Mesenchymal stem cell (in vitro differentiated cells and primary cell): Measurements from ENCODE around the gene TPR. TPM values are rescaled to one million over a fixed set of nuclear protein-coding genes. Genes with fewer than 3 reads are reported as not detected.

Source experiments
- DNase-seq: peaks from one replicate; pipeline ENCODE4 v3.0.0-alpha.2; 2013
- H2AFZ ChIP-seq: one replicate; pipeline ENCODE4 v1.6.1; 2013; ENCODE audit warnings: low read depth, mild to moderate bottlenecking, control low read depth, inconsistent platforms, low read length, moderate library complexity
- H2AK5ac ChIP-seq: 2 replicates; pipeline ENCODE4 v1.6.1; 2013; ENCODE audit warnings: low read length, moderate library complexity, mild to moderate bottlenecking, inconsistent platforms; ENCODE audit not compliant: severe bottlenecking
- H2BK120ac ChIP-seq: one replicate; pipeline ENCODE4 v1.6.1; 2013; ENCODE audit warnings: low read depth, mild to moderate bottlenecking, inconsistent platforms, low read length, moderate library complexity
- H2BK12ac ChIP-seq, 2 experiments: one replicate each; pipeline ENCODE4 v1.6.1; 2013; ENCODE audit warnings: inconsistent platforms in 2 of 2, low read length in 2 of 2, mild to moderate bottlenecking in 2 of 2, moderate library complexity in 2 of 2, control low read depth in 1 of 2
- H2BK15ac ChIP-seq: one replicate; pipeline ENCODE4 v1.6.1; 2013; ENCODE audit warnings: mild to moderate bottlenecking, low read depth, inconsistent platforms; ENCODE audit not compliant: poor library complexity, severe bottlenecking
- H2BK5ac ChIP-seq: 2 replicates; pipeline ENCODE4 v1.6.1; 2013; ENCODE audit warnings: low read depth, mild to moderate bottlenecking, low read length, control low read depth, inconsistent platforms; ENCODE audit not compliant: poor library complexity, severe bottlenecking
- H3K14ac ChIP-seq, 2 experiments: one replicate each; pipeline ENCODE4 v1.6.1; 2013; ENCODE audit warnings: inconsistent platforms in 2 of 2, low read length in 2 of 2, control low read depth in 1 of 2, mild to moderate bottlenecking in 1 of 2, moderate library complexity in 1 of 2
- H3K18ac ChIP-seq, 2 experiments: one replicate each; pipeline ENCODE4 v1.6.1; 2013; ENCODE audit warnings: inconsistent platforms in 2 of 2, low read length in 2 of 2, control low read depth in 1 of 2, low read depth in 1 of 2, mild to moderate bottlenecking in 1 of 2
- H3K23ac ChIP-seq, 2 experiments: one replicate each; pipeline ENCODE4 v1.6.1; 2013; ENCODE audit warnings: inconsistent platforms in 2 of 2, low read length in 2 of 2, mild to moderate bottlenecking in 2 of 2, moderate library complexity in 2 of 2, control low read depth in 1 of 2
- H3K27ac ChIP-seq: 2 replicates; pipeline ENCODE4 v1.5.1; 2013; ENCODE audit warnings: mild to moderate bottlenecking, moderate library complexity, low read length, control low read depth, inconsistent platforms; ENCODE audit not compliant: poor library complexity, severe bottlenecking
- H3K27me3 ChIP-seq, 2 experiments: 2 replicates each; pipeline versions ENCODE4 v1.6.1 to v1.7.0; 2013; ENCODE audit warnings: low read length in 2 of 2, mild to moderate bottlenecking in 2 of 2, moderate library complexity in 2 of 2, control low read depth in 1 of 2, inconsistent platforms in 1 of 2; ENCODE audit not compliant: control insufficient read depth in 1 of 2, insufficient read depth in 1 of 2
- H3K36me3 ChIP-seq, 2 experiments: 2 replicates each; pipeline versions ENCODE4 v1.6.1 to v1.7.0; 2013; ENCODE audit warnings: low read length in 2 of 2, control low read depth in 1 of 2, inconsistent platforms in 1 of 2, low read depth in 1 of 2, mild to moderate bottlenecking in 1 of 2; ENCODE audit not compliant: insufficient read depth in 2 of 2, control insufficient read depth in 1 of 2
- H3K4ac ChIP-seq, 2 experiments: one replicate each; pipeline ENCODE4 v1.6.1; 2013; ENCODE audit warnings: inconsistent platforms in 2 of 2, low read length in 2 of 2, mild to moderate bottlenecking in 2 of 2, moderate library complexity in 2 of 2, control low read depth in 1 of 2, low read depth in 1 of 2
- H3K4me1 ChIP-seq: 2 replicates; pipeline ENCODE4 v1.6.1; 2013; ENCODE audit warnings: low read depth, low read length, control low read depth; ENCODE audit not compliant: control insufficient read depth, insufficient read depth
- H3K4me2 ChIP-seq: 2 replicates; pipeline ENCODE4 v1.6.1; 2013; ENCODE audit warnings: low read length, mild to moderate bottlenecking, inconsistent platforms; ENCODE audit not compliant: poor library complexity, severe bottlenecking
- H3K4me3 ChIP-seq, 2 experiments: 2 replicates each; pipeline versions ENCODE4 v1.5.1 to v1.7.0; 2013; ENCODE audit warnings: low read length in 2 of 2, mild to moderate bottlenecking in 2 of 2, control low read depth in 1 of 2, low read depth in 1 of 2; ENCODE audit not compliant: insufficient read depth in 1 of 2
- H3K79me1 ChIP-seq: replicated peaks from 2 replicates; pipeline ENCODE4 v1.6.1; 2013; ENCODE audit warnings: mild to moderate bottlenecking, control low read depth, low read length, inconsistent platforms; ENCODE audit not compliant: poor library complexity, severe bottlenecking
- H3K9ac ChIP-seq: 2 replicates; pipeline ENCODE4 v1.7.0; 2013; ENCODE audit warnings: mild to moderate bottlenecking, low read length, moderate library complexity
- H3K9me3 ChIP-seq: 2 replicates; pipeline ENCODE4 v1.7.0; 2013; ENCODE audit warnings: mild to moderate bottlenecking, low read length; ENCODE audit not compliant: control insufficient read depth
- H4K8ac ChIP-seq: one replicate; pipeline ENCODE4 v1.6.1; 2013; ENCODE audit warnings: inconsistent platforms, mild to moderate bottlenecking, low read length, moderate library complexity
- H4K91ac ChIP-seq: one replicate; pipeline ENCODE4 v1.6.1; 2013; ENCODE audit warnings: mild to moderate bottlenecking, low read length, inconsistent platforms
- WGBS: methylation state at CpG from one replicate; pipeline ENCODE4 v1.1.7; 2013; ENCODE audit warnings: mixed read lengths; 5-methylcytosine and 5-hydroxymethylcytosine counted together
- polyA plus RNA-seq, 2 experiments: library from polyadenylated mRNA; stranded (reverse); fragments of 200-250 nt; gene quantifications; one replicate each; pipeline ENCODE4 v1.2.3, GENCODE V29; 2013

The TPR gene
- polyA plus RNA-seq (2013, experiment 1 of 2): 38.2 TPM
- polyA plus RNA-seq (2013, experiment 2 of 2): 37.0 TPM

GRCh38 chr1:186375152-186375928 lies at the start of gene TPR, which contains the start of gene ODR4:
Gene TPR, minus strand, starts transcription at chr1:186375253. Its CDS starts 225 bp downstream, at chr1:186375028.
Gene ODR4, plus strand, starts transcription at chr1:186375838. Its CDS starts 3,948 bp downstream, at chr1:186379786.
- H2BK12ac ChIP-seq: no peak within 1 kb of the TSS
- under 1% methylated on average over 60 of the region's 60 CpGs for WGBS

DNA sequence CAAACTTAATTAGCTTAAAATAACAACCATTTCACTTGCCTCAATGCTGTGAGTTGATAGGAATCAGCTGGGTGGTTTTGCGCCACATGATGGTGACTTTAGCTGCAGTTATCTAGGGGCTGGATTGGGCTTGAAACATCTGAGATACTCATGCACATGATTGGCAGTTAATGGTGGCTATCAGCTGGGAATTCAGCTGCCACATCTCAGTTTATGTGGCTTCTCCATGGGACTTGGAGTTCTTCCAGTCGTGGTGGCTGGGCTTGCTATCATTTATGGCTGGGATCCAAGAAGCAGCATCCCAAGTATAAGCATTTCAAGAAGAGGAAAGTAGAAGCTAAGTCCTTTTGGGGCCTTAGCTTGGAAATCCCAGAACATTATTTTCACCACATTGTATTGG lies 49.5 kb upstream of the TPR start:
- no peak overlapping the region for H3K23ac ChIP-seq
- 80% methylated on average over 2 of the region's 2 CpGs for WGBS
- no peak overlapping the region for H2BK12ac ChIP-seq
- H2AFZ ChIP-seq: no peak overlapping the region
- no peak overlapping the region for H2BK5ac ChIP-seq
- peaks cover 6% of the 10 kb centered on the region for H3K9me3 ChIP-seq
- peaks cover 0 to 9% of the 10 kb centered on the region in 2 experiments for H3K36me3 ChIP-seq
- no peak overlapping the region for H3K18ac ChIP-seq
- no peak overlapping the region for H3K4me2 ChIP-seq
- no peak overlapping the region for H4K91ac ChIP-seq
- H3K27ac ChIP-seq: no peak overlapping the region
- no peak overlapping the region for H2AK5ac ChIP-seq
- H3K27me3 ChIP-seq: no peaks in the 10 kb centered on the region
- H4K8ac ChIP-seq: no peak overlapping the region
- H3K9ac ChIP-seq: no peak overlapping the region
- H3K79me1 ChIP-seq: no peaks in the 10 kb centered on the region
- H2BK15ac ChIP-seq: no peak overlapping the region
- DNase-seq: peak; percentile 29
- H3K4me3 ChIP-seq: no peak overlapping the region
- H3K4me1 ChIP-seq: no peaks in the 10 kb centered on the region
- H3K14ac ChIP-seq: no peak overlapping the region
- H3K4ac ChIP-seq: no peak overlapping the region
- no peak overlapping the region for H2BK120ac ChIP-seq

More at GRCh38 chr1:186375152-186375928, at the start of gene TPR, which contains the start of gene ODR4:
- Histone ChIP-seq H3K14ac (peak within 1 kb of the TSS in 1 of 2 experiments; percentile 19), H3K4me2 (peak within 1 kb of the TSS; percentile 81), H3K9me3 (no peaks in the 10 kb centered on the region), H2BK5ac (peak within 1 kb of the TSS; percentile 20), H3K36me3 (peaks cover 5 to 46% of the 10 kb centered on the region in 2 experiments), H3K18ac (peak within 1 kb of the TSS; percentile 67 to 90), H3K4me1 (peaks cover 3% of the 10 kb centered on the region), H2AK5ac (no peak within 1 kb of the TSS), H2BK15ac (peak within 1 kb of the TSS; percentile 73), H3K4ac (peak within 1 kb of the TSS in 1 of 2 experiments; percentile 79), H3K27ac (peak within 1 kb of the TSS; percentile 90), H3K27me3 (no peaks in the 10 kb centered on the region), H3K9ac (peak within 1 kb of the TSS; percentile 99), H3K4me3 (peak within 1 kb of the TSS; percentile 80 to 100), H2AFZ (peak within 1 kb of the TSS; percentile 68), H2BK120ac (peak within 1 kb of the TSS; percentile 50), H3K79me1 (peaks cover 4% of the 10 kb centered on the region), H4K8ac (peak within 1 kb of the TSS; percentile 92), H3K23ac (peak within 1 kb of the TSS in 1 of 2 experiments; percentile 16), H4K91ac (peak within 1 kb of the TSS; percentile 92)
- peak; percentile 100 for DNase-seq

- no peak overlapping the region for H4K91ac ChIP-seq
- H3K23ac ChIP-seq: no peak overlapping the region
- H2BK120ac ChIP-seq: no peak overlapping the region
- no peaks in the 10 kb centered on the region for H3K27me3 ChIP-seq
- no peak overlapping the region for H2AFZ ChIP-seq
- no peak overlapping the region for H2BK5ac ChIP-seq
- no peak overlapping the region for H3K4me2 ChIP-seq
- H2BK15ac ChIP-seq: no peak overlapping the region
- no peak overlapping the region for H3K4me3 ChIP-seq
- DNase-seq: no peak
- peak overlapping the region; percentile 4 for H3K9ac ChIP-seq
- 95% methylated on average over 3 of the region's 6 CpGs for WGBS
- H3K4me1 ChIP-seq: peaks cover 2% of the 10 kb centered on the region
- no peak overlapping the region for H2AK5ac ChIP-seq
- H3K36me3 ChIP-seq: peaks cover 2 to 31% of the 10 kb centered on the region in 2 experiments
- H2BK12ac ChIP-seq: no peak overlapping the region
- no peak overlapping the region for H3K27ac ChIP-seq
- H3K18ac ChIP-seq: peak overlapping the region in 1 of 2 experiments; percentile 18
- H3K79me1 ChIP-seq: no peaks in the 10 kb centered on the region
- no peak overlapping the region for H4K8ac ChIP-seq
- H3K14ac ChIP-seq: no peak overlapping the region
- no peaks in the 10 kb centered on the region for H3K9me3 ChIP-seq
- no peak overlapping the region for H3K4ac ChIP-seq
Observed at GRCh38 chr1:186421446-186421845, 46.4 kb upstream of the TPR start.

DNA sequence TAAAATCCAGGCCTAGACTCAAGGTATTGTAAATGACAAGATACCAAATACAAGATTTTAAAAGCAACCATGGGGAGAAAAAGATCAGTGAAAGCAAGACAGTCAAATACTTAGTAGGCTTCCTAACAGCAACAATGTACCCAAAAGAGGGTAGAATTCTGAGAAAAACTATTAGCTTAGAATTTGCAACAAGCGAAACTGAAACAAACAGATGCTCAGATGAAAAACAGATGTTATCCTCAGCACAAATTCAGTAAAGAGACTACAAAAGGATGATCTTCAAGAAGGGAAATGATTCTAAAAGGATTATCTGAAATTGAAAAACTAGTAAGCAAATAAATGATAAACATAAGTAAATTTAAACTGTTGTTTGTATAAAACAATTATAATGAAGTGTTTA lies 45.9 kb upstream of the TPR start:
- no peak overlapping the region for H3K27ac ChIP-seq
- H3K9ac ChIP-seq: peak overlapping the region; percentile 70
- H2BK5ac ChIP-seq: no peak overlapping the region
- H3K36me3 ChIP-seq: peaks cover 2 to 27% of the 10 kb centered on the region in 2 experiments
- DNase-seq: peak; percentile 47
- H3K4me3 ChIP-seq: peak overlapping the region in 1 of 2 experiments; percentile 33
- WGBS: no CpG with 5 or more reads among the region's 1 CpG
- H2BK15ac ChIP-seq: no peak overlapping the region
- H2BK120ac ChIP-seq: no peak overlapping the region
- no peak overlapping the region for H2AFZ ChIP-seq
- H3K79me1 ChIP-seq: no peaks in the 10 kb centered on the region
- no peak overlapping the region for H3K23ac ChIP-seq
- H4K91ac ChIP-seq: no peak overlapping the region
- H3K4ac ChIP-seq: no peak overlapping the region
- H3K18ac ChIP-seq: no peak overlapping the region
- H2AK5ac ChIP-seq: no peak overlapping the region
- H4K8ac ChIP-seq: no peak overlapping the region
- peaks cover 2% of the 10 kb centered on the region for H3K4me1 ChIP-seq
- H3K4me2 ChIP-seq: no peak overlapping the region
- H3K14ac ChIP-seq: no peak overlapping the region
- H3K9me3 ChIP-seq: no peaks in the 10 kb centered on the region
- H3K27me3 ChIP-seq: no peaks in the 10 kb centered on the region
- no peak overlapping the region for H2BK12ac ChIP-seq
